ENCODE data around the gene OR2A42.
"Not testable (repeated sequence)": the region's sequence is repeated elsewhere in the genome, so short reads cannot be mapped to it uniquely, and the experiment has no call there.

OR2A42 gene

GRCh38 chr7:144239365-144239764, at the start of gene OR2A42:
Gene OR2A42, minus strand, starts transcription at chr7:144239605. Its CDS starts 6,762 bp downstream, at chr7:144232843.
- not testable (repeated sequence) for DNase-seq (ENCODE audit: extremely low read depth in 1 of 2, low read depth in 1 of 2)

- not testable (repeated sequence) for DNase-seq (ENCODE audit: extremely low read depth in 1 of 2, low read depth in 1 of 2)
These were observed 47.9 kb upstream of the OR2A42 start for GRCh38 chr7:144287171-144287784.

- not testable (repeated sequence) for DNase-seq (ENCODE audit: extremely low read depth in 1 of 2, low read depth in 1 of 2)
These were observed 44.3 kb upstream of the OR2A42 start for GRCh38 chr7:144283716-144284115.

DNA sequence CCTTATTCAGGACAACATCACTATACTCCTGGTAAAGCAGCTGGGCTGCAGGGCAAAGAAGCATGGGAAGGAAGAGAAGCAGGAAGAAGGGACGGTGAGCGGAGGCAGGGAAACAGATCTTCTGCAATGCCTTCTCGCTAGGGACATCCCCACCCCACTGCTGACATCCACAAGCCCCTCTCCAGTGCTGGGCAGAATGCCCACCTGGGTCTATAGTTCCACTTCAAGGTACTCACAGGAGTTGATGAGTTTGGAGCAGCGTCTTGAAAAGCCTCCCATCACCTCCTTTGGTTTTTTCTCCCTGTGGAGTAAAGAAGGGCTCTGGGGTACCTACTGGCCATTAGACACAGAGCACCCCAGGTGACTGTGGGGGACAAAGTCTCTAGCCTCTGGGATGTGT, 43.1 kb upstream of the OR2A42 start:
- not testable (repeated sequence) for DNase-seq (ENCODE audit: extremely low read depth in 1 of 2, low read depth in 1 of 2)

DNA sequence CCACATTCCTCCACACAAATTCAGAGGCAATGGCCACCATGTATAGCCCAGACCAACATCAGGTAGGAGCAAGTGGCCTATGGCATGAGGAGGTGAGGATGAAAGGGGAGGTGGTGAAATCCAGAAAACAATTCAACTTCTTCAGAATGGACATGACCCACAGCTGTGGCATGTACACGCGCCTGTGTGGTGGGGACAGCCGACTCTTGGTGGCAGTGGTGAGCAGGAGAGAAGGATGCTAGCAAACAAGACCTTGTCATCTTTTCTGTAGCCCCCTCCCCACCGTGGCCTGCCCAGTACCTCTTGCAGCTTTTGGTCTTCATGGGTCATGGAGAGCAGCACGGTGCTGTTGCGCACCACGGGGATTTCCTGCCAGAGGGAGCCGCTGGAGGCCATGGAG, 42.6 kb upstream of the OR2A42 start:
- not testable (repeated sequence) for DNase-seq (ENCODE audit: extremely low read depth in 1 of 2, low read depth in 1 of 2)

DNA sequence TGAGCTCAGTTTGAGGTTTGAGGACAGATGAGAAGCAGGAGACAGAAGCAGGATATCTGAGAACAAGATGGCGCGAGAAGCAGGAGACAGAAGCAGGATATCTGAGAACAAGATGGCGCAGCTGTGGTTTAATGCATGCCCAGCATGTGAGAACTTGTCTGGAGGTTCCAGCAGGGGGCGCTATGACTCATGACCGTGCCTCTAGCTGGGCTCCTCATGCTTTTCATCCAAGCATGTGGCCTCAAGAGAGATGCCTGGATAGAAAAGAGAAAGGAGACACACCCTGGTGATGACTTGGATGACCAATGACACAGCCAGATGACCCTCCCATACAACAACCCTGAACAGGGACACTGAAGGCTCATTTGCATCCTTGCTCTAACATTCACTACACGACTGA, 40.6 kb upstream of the OR2A42 start:
- DNase-seq (ENCODE audit: extremely low read depth in 1 of 2, low read depth in 1 of 2): not testable (repeated sequence)

DNA sequence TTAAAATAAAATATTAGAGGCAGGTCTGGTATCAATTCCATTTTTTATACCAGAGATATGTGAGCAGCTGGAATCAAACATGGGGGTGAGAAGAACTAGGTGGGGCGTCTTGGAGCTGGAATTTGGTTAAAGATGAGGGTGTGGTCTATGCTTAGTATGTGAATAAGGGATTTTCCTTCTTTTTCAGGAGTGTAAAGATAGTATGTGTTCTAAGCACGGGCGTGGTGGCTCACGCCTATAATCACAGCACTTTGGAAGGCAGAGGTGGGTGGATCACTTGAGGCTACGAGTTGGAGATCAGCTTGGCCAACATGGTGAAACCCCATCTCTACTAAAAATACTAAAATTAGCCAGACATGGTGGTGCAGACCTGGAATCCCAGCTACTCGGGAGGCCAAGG, 35.9 kb upstream of the OR2A42 start:
- not testable (repeated sequence) for DNase-seq (ENCODE audit: extremely low read depth in 1 of 2, low read depth in 1 of 2)

DNA sequence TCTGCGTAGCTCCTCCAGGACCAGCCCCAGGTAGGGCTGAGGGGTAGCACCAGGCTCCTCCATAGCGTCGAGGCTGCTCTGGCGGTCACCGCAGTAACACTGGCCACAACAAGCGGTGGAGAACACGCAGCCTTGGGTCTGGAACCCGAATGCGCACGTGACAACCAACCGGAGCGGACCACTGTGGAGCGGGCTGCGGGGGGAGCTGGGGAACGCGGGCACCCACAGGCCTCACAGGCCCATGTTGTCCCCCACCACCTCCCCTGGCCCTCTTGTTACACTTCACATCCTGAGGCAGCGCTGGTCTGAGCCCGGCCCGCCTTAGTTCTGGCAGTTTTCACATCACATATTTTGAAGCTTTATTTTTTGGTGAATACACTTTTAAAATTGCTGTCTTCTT, 29.8 kb upstream of the OR2A42 start, which contains the start of gene CTAGE8:
TSS of gene CTAGE8 (minus strand) at position 101 of the 400 bp plus-strand sequence. CDS start at position 63, 38 bp downstream.
- DNase-seq (ENCODE audit: extremely low read depth in 1 of 2, low read depth in 1 of 2): not testable (repeated sequence)

DNA sequence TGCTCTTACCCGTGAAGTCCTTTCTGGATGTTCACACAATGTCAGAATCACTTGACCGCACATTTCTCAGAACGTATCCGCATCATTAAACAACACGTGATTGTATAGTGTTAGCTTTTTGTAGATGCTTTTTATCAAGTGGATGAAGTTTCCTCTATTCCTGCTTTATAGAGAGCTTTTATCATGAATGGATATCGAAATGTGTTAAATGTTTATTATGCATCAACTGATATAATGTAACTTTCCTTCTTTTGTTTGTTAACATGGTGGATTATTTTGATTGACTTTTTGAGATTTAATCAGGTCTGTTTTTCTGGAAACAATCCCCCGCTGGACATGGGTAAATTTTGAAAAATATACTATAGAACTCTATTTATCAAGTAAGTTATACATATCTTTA, 25.3 kb upstream of the OR2A42 start, which contains the start of gene OR2A7:
TSS of gene OR2A7 (minus strand) at position 101 of the 400 bp plus-strand sequence. CDS start 5,164 bp downstream, outside the sequence.
- DNase-seq (ENCODE audit: extremely low read depth in 1 of 2, low read depth in 1 of 2): not testable (repeated sequence)

- DNase-seq (ENCODE audit: extremely low read depth in 1 of 2, low read depth in 1 of 2): not testable (repeated sequence)
These were observed 22.7 kb upstream of the OR2A42 start for GRCh38 chr7:144262128-144262527.

- not testable (repeated sequence) for DNase-seq (ENCODE audit: extremely low read depth in 1 of 2, low read depth in 1 of 2)
These were observed 19.7 kb upstream of the OR2A42 start for GRCh38 chr7:144259067-144259466.

- no peak for DNase-seq (ENCODE audit: extremely low read depth in 1 of 2, low read depth in 1 of 2)
These were observed 16.7 kb upstream of the OR2A42 start for GRCh38 chr7:144256112-144256511.

DNA sequence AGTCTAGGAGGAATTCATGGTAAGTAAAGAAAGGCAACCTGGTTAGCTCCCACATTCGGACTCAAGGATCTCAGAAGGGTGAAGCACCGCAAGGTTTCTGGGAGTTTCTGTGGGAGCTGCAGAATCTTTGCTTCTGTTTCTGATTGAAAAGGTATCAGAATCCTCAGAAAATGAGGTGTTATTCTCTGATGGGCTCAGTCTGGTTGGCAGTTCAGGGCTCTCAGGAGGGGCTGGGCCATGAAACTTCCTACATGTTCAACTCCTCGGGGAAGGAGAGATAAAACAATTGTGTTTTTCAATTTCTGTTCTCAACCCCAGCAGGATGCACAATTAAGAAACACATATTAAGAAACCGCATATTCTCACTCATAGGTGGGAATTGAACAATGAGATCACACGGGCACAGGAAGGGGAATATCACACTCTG, 16.1 kb upstream of the OR2A42 start:
- no peak for DNase-seq (ENCODE audit: extremely low read depth in 1 of 2, low read depth in 1 of 2)

DNA sequence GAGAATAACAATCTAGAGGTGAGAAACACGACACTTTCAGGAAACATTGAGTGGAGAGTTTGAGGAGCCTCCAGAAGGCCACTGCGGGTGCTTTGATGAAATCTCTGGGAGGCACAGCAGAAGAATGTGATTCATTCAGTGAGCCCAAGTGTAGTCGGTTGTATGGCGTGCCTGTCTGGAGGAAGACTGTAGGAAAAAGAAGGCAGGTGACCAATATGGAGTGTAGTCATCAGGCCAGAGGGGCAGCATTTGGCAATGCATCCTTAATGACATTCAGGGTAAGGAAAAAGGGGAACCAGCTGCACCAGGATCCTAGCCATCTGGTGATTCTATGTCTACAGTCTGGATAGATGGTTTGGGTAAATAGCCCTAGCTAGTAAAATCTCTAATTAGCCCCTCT, 12.9 kb upstream of the OR2A42 start:
- not testable (repeated sequence) for DNase-seq (ENCODE audit: extremely low read depth in 1 of 2, low read depth in 1 of 2)

GRCh38 chr7:144247674-144248330, 8.4 kb upstream of the OR2A42 start:
- not testable (repeated sequence) for DNase-seq (ENCODE audit: extremely low read depth in 1 of 2, low read depth in 1 of 2)

DNA sequence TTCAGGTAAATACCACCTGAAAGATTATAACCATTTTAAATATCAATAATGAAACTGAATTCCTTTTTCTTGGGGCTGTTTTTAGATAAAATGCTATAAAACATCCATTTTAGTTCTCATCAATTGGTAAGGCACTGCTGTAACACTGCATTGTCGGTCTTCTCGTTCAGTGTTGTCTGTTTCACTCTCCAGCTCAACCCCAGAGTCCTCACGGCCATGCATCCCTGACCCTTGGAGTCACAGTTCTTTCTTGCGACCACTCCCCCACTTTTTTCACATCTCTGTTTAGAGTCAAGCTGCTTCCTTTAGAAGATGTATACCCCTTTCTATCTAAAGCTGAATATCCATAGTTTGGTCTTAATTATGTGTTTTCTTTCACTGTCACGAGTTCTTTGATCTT, 7.6 kb upstream of the OR2A42 start:
- not testable (repeated sequence) for DNase-seq (ENCODE audit: extremely low read depth in 1 of 2, low read depth in 1 of 2)

DNA sequence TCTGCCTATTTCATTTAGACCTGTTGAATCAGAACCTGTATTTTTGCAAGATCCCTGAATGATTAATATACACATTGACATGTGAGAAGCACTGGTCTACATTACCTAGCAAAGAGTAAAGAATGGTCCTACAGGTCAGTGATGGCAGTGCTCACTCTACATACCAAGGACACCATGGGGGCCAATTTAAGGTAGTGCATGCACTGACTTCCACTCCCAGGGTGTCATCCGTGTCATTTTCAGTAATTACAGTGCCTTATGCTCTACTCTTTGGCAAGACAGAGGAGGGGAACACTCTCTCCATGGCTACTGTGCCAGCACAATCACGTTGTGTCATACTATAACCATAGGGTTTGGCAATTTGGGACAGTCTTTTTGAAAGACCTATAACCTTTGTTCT, 6.0 kb upstream of the OR2A42 start:
- DNase-seq (ENCODE audit: extremely low read depth in 1 of 2, low read depth in 1 of 2): not testable (repeated sequence)

- DNase-seq (ENCODE audit: extremely low read depth in 1 of 2, low read depth in 1 of 2): not testable (repeated sequence)
These were observed 799 bp downstream of the OR2A42 start for GRCh38 chr7:144238530-144239082.

DNA sequence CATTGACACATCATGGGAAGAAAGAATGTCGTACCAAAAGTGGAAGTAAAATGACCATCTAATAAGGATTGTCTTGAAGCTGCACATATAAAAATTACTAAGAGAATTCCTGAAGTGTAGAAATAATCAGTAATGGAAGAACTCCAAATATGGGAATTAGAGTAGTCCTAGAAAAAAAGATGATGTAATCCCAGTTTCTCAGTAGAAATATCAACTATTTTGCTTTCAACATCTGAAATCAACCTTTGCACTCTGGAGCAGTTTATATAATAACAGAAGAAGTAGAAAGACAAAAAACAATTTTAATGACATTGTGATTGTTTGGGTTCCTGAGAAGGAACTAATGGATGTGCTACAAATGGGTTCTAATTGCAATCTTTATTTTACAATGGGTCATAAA, 6.4 kb downstream of the OR2A42 start:
- not testable (repeated sequence) for DNase-seq (ENCODE audit: extremely low read depth in 1 of 2, low read depth in 1 of 2)

GRCh38 chr7:144231027-144231426, 8.4 kb downstream of the OR2A42 start:
- not testable (repeated sequence) for DNase-seq (ENCODE audit: extremely low read depth in 1 of 2, low read depth in 1 of 2)

DNA sequence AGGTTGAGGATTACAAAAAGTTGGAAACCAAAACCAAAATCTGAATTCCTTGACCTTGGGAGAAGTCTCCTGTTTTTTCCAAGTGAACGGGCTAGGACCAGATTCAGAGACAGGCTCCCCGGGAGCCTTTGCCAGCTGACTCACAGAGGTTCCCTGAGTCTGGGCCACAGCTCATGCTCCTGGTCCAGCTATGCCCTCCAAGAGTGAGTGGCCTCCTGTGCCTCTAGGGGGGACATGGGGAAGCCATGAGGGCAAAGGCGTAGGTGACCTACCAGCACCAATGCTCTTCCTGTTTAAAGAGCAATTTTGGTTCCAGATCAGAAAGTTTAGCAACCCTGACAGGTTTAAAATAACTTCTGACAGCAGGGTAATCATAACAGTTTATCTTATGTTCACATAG, 10.6 kb downstream of the OR2A42 start:
- DNase-seq (ENCODE audit: extremely low read depth in 1 of 2, low read depth in 1 of 2): not testable (repeated sequence)

DNA sequence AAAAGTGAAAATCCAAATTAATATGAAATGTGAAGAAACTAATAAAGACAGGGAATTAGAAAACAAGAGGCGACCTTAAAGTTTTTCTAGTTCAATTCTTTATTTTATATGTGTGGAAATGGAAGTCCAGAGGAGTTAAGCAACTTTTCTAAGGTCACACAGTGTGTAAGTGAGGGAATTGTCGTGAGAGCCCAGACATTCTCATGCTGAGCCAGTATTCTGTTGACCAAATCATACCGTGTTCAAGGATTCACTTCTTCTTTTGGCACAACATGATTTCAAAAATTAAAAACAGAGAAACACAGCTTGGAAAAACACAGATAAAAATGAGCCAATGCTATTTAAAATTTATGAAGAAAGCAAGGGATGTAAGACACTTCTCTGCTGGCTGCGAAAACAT, 12.5 kb downstream of the OR2A42 start:
- not testable (repeated sequence) for DNase-seq (ENCODE audit: extremely low read depth in 1 of 2, low read depth in 1 of 2)

Data from activated CD8-positive, alpha-beta memory T cell treated with anti-CD3 and anti-CD28 coated beads for 1 hour (primary cell).